PC-9 (cell line): ENCODE data around the gene DEFB132. TPM values are rescaled to one million over a fixed set of nuclear protein-coding genes. Genes with fewer than 3 reads are reported as not detected.

Experiments
- BruUV-seq: library from RNA; stranded (reverse); fragments of 400-500 nt; replicated peaks from 2 replicates; lab custom pipeline; 2021; lab: Mats Ljungman, UMichigan
- CTCF ChIA-PET: fragments of 300-600 bp; sonication (Branson Sonifier 250); formaldehyde crosslinking; loops from one replicate; lab custom pipeline; 2022; ENCODE audit warnings: antibody characterized with exemption; lab: Charles Lee
- POLR2A ChIA-PET: fragments of 300-600 bp; sonication (Branson Sonifier 250); formaldehyde crosslinking; loops from one replicate; lab custom pipeline; 2022; ENCODE audit warnings: antibody characterized with exemption; ENCODE audit not compliant: unreplicated experiment; lab: Charles Lee
- DNase-seq, 2 experiments: peaks; one replicate each; pipeline versions ENCODE4 v3.0.0 to v3.0.0-alpha.2; 2015 to 2022; ENCODE audit warnings: mixed read lengths in 1 of 2
- H2AFZ ChIP-seq: fragments of 200-600 bp; sonication (generic); 2 replicates; pipeline ENCODE4 v1.8.1; 2017; ENCODE audit warnings: antibody characterized with exemption
- H3F3A ChIP-seq: fragments of 200-600 bp; sonication (generic); 2 replicates; pipeline ENCODE4 v1.8.1; 2017; ENCODE audit warnings: antibody characterized with exemption, mild to moderate bottlenecking, low read depth; ENCODE audit not compliant: insufficient read depth
- H3K27ac ChIP-seq: fragments of 200-600 bp; sonication (generic); 2 replicates; pipeline ENCODE4 v1.6.1; 2016; ENCODE audit warnings: mixed run types
- H3K27me3 ChIP-seq: fragments of 200-600 bp; sonication (generic); 2 replicates; pipeline ENCODE4 v1.6.1; 2016; ENCODE audit warnings: low read depth, mixed run types; ENCODE audit not compliant: insufficient read depth
- H3K36me3 ChIP-seq: fragments of 200-600 bp; sonication (generic); 2 replicates; pipeline ENCODE4 v1.6.1; 2016; ENCODE audit warnings: low read depth, mixed run types
- H3K4me1 ChIP-seq: fragments of 200-600 bp; sonication (generic); replicated peaks from 2 replicates; pipeline ENCODE4 v1.6.1; 2016; ENCODE audit warnings: mixed run types; ENCODE audit not compliant: insufficient read depth
- H3K4me2 ChIP-seq: fragments of 200-600 bp; sonication (generic); 2 replicates; pipeline ENCODE4 v1.6.1; 2017; ENCODE audit warnings: mixed run types
- H3K4me3 ChIP-seq: fragments of 200-600 bp; sonication (generic); 2 replicates; pipeline ENCODE4 v1.6.1; 2016; ENCODE audit warnings: mixed run types
- H3K79me2 ChIP-seq: fragments of 200-600 bp; sonication (generic); 2 replicates; pipeline ENCODE4 v1.6.1; 2017; ENCODE audit warnings: low read depth, mixed run types
- H3K9me2 ChIP-seq: fragments of 200-600 bp; sonication (generic); 2 replicates; pipeline ENCODE4 v1.8.1; 2017; ENCODE audit warnings: mild to moderate bottlenecking; ENCODE audit not compliant: insufficient read depth
- H3K9me3 ChIP-seq: fragments of 200-600 bp; sonication (generic); 2 replicates; pipeline ENCODE4 v1.8.1; 2016; ENCODE audit warnings: low read depth; ENCODE audit not compliant: insufficient read depth
- H4K20me1 ChIP-seq: fragments of 200-600 bp; sonication (generic); 2 replicates; pipeline ENCODE4 v1.8.1; 2017; ENCODE audit not compliant: insufficient read depth
- CTCF ChIP-seq: fragments of 200-600 bp; sonication (generic); conservative IDR thresholded peaks from 2 replicates; pipeline ENCODE4 v1.6.1; 2017; ENCODE audit warnings: mixed run types, antibody characterized with exemption, mild to moderate bottlenecking, moderate library complexity
- EZH2 ChIP-seq: fragments of 200-600 bp; sonication (generic); IDR thresholded peaks from 2 replicates; pipeline ENCODE4 v1.8.0; 2017; ENCODE audit warnings: antibody characterized with exemption, low read depth
- intact Hi-C: fragments of 100-400 bp; cut with micrococcal nuclease; formaldehyde crosslinking; loops from one replicate; pipeline ENCODE4 v1.10.0; 2022; ENCODE audit not compliant: unreplicated experiment
- total RNA-seq: library from RNA; stranded (reverse); gene quantifications from 2 replicates; pipeline ENCODE4 v1.2.3, GENCODE V29; 2021

The DEFB132 gene
- total RNA-seq, 1 experiment from 2014 or later = not detected

GRCh38 chr20:258963-259362, 1.4 kb downstream of the DEFB132 start:
- no peaks in the 10 kb centered on the region for H3K79me2 ChIP-seq
- no peaks in the 10 kb centered on the region for H3K9me2 ChIP-seq
- H3K4me2 ChIP-seq = no peak overlapping the region
- TF ChIP-seq CTCF (no peak), EZH2 (no peak)
- peak in 1 of 2 experiments; percentile 8 for DNase-seq
- no peak overlapping the region for H3K27ac ChIP-seq
- no peaks in the 10 kb centered on the region for H3K36me3 ChIP-seq
- intact Hi-C loops = loop anchor here (10.0 kb wide), 1 partner anchor 76 kb away; no protein-coding TSS in a partner anchor
- H3K9me3 ChIP-seq = no peaks in the 10 kb centered on the region
- ChIA-PET POLR2A (no interaction called here), CTCF (interaction anchor here (0.6 to 0.7 kb wide), 2 partner anchors 114 to 696 kb away, joined by 4 to 9 read pairs; no protein-coding TSS in a partner anchor)
- H3K4me3 ChIP-seq = no peak overlapping the region
- H4K20me1 ChIP-seq = no peaks in the 10 kb centered on the region
- BruUV-seq = no TSS peak
- no peak overlapping the region for H2AFZ ChIP-seq
- H3K27me3 ChIP-seq = peaks cover 79% of the 10 kb centered on the region
- no peaks in the 10 kb centered on the region for H3F3A ChIP-seq
- H3K4me1 ChIP-seq = no peaks in the 10 kb centered on the region

GRCh38 chr20:259981-260380, 2.5 kb downstream of the DEFB132 start:
- Histone ChIP-seq H3K36me3 (no peaks in the 10 kb centered on the region), H3K4me1 (no peaks in the 10 kb centered on the region), H3K79me2 (no peaks in the 10 kb centered on the region), H2AFZ (no peak overlapping the region), H3K4me2 (no peak overlapping the region), H3K27ac (no peak overlapping the region), H3K4me3 (no peak overlapping the region), H3K9me3 (no peaks in the 10 kb centered on the region), H3K27me3 (peaks cover 72% of the 10 kb centered on the region), H3F3A (no peaks in the 10 kb centered on the region), H4K20me1 (no peaks in the 10 kb centered on the region), H3K9me2 (no peaks in the 10 kb centered on the region)
- ChIA-PET POLR2A (no interaction called here), CTCF (no interaction called here)
- TF ChIP-seq CTCF = no peak
- TF ChIP-seq EZH2 = no peak
- no peak for DNase-seq
- intact Hi-C loops = loop anchor here (10.0 kb wide), 1 partner anchor 75 kb away; no protein-coding TSS in a partner anchor
- BruUV-seq = no TSS peak

- no peaks in the 10 kb centered on the region for H3K9me3 ChIP-seq
- intact Hi-C loops = no loop called here
- peaks cover 52% of the 10 kb centered on the region for H3K27me3 ChIP-seq
- BruUV-seq = no TSS peak
- H3K36me3 ChIP-seq = no peaks in the 10 kb centered on the region
- H3K79me2 ChIP-seq = no peaks in the 10 kb centered on the region
- no peaks in the 10 kb centered on the region for H3K9me2 ChIP-seq
- H3K4me1 ChIP-seq = no peaks in the 10 kb centered on the region; the same call in 1 of the 2 replicates
- H2AFZ ChIP-seq = no peak overlapping the region
- H3K4me3 ChIP-seq = no peak overlapping the region
- H4K20me1 ChIP-seq = no peaks in the 10 kb centered on the region
- no peak overlapping the region for H3K4me2 ChIP-seq
- POLR2A ChIA-PET = no interaction called here
- CTCF ChIA-PET = interaction anchor here (1.0 kb wide), 1 partner anchor 44 kb away, joined by 3 read pairs; no protein-coding TSS in a partner anchor
- no peak overlapping the region for H3K27ac ChIP-seq
- DNase-seq = no peak
- H3F3A ChIP-seq = no peaks in the 10 kb centered on the region
- TF ChIP-seq CTCF (no peak), EZH2 (no peak)
These were observed 6.2 kb downstream of the DEFB132 start for GRCh38 chr20:263701-264100.
